Coronary artery (tissue), 2 donors: ENCODE results near the gene DYNC1LI1.

Experiments used
- DNase-seq: peaks from one replicate; pipeline ENCODE4 v3.0.0-alpha.2; 2017; ENCODE audit warnings: low spot score
- H3K27ac ChIP-seq, 2 donors: fragments of 200-600 bp; sonication (generic); one replicate each; pipeline ENCODE4 v1.5.1; 2016 to 2019
- H3K4me3 ChIP-seq: fragments of 200-600 bp; sonication (generic); 2 replicates; pipeline ENCODE4 v1.5.1; 2016; ENCODE audit warnings: mild to moderate bottlenecking, moderate library complexity
- CTCF ChIP-seq: fragments of 200-600 bp; sonication (generic); IDR thresholded peaks from one replicate; pipeline ENCODE4 v1.5.1; 2019; ENCODE audit warnings: antibody characterized with exemption

The DYNC1LI1 gene

GRCh38 chr3:32570421-32571191 lies at the start of gene DYNC1LI1:
DYNC1LI1 (minus strand) TSS chr3:32570858; CDS start chr3:32570770, 88 bp downstream.
- Histone ChIP-seq H3K27ac (peak within 1 kb of the TSS; percentile 89 to 99), H3K4me3 (peak within 1 kb of the TSS; percentile 97)
- TF ChIP-seq CTCF: no peak
- peak; percentile 95 for DNase-seq

GRCh38 chr3:32619395-32619794 lies 48.7 kb upstream of the DYNC1LI1 start:
- DNase-seq: no peak
- H3K4me3 ChIP-seq: no peak overlapping the region
- H3K27ac ChIP-seq: no peak overlapping the region
- no peak for TF ChIP-seq CTCF

GRCh38 chr3:32616267-32616962 lies 45.8 kb upstream of the DYNC1LI1 start:
- TF ChIP-seq CTCF: no peak
- Histone ChIP-seq H3K4me3 (no peak overlapping the region), H3K27ac (no peak overlapping the region)
- DNase-seq: no peak

GRCh38 chr3:32614956-32615355 lies 44.3 kb upstream of the DYNC1LI1 start:
- Histone ChIP-seq H3K27ac (no peak overlapping the region), H3K4me3 (no peak overlapping the region)
- no peak for DNase-seq
- TF ChIP-seq CTCF: no peak

GRCh38 chr3:32613183-32613582 lies 42.5 kb upstream of the DYNC1LI1 start:
- Histone ChIP-seq H3K27ac (no peak overlapping the region), H3K4me3 (no peak overlapping the region)
- TF ChIP-seq CTCF: no peak
- no peak for DNase-seq

- H3K4me3 ChIP-seq: no peak overlapping the region
- no peak for DNase-seq
- TF ChIP-seq CTCF: no peak
- H3K27ac ChIP-seq: peak overlapping the region in 1 of 2 donors; percentile 3
These were observed 41.9 kb upstream of the DYNC1LI1 start for GRCh38 chr3:32612547-32612946.

- no peak for TF ChIP-seq CTCF
- no peak overlapping the region for H3K4me3 ChIP-seq
- H3K27ac ChIP-seq: no peak overlapping the region
- no peak for DNase-seq
These were observed 36.9 kb upstream of the DYNC1LI1 start for GRCh38 chr3:32607522-32607921.
